Endodermal cell (in vitro differentiated cells): ENCODE data around the gene NBL1. TPM values are rescaled to one million over a fixed set of nuclear protein-coding genes. Genes with fewer than 3 reads are reported as not detected.

Source experiments
- DNase-seq: peaks from one replicate; pipeline ENCODE4 v3.0.0-alpha.2; 2017
- H3K27ac ChIP-seq: 2 replicates; pipeline ENCODE4 v1.5.1; 2013; ENCODE audit warnings: mild to moderate bottlenecking, low read depth, low read length, moderate library complexity
- H3K27me3 ChIP-seq: 2 replicates; pipeline ENCODE4 v1.6.1; 2013; ENCODE audit warnings: mild to moderate bottlenecking, low read length, moderate library complexity; ENCODE audit not compliant: insufficient read depth, control insufficient read depth, poor library complexity, severe bottlenecking
- H3K36me3 ChIP-seq: 2 replicates; pipeline ENCODE4 v1.7.0; 2013; ENCODE audit warnings: mild to moderate bottlenecking, low read length, moderate library complexity; ENCODE audit not compliant: control insufficient read depth, insufficient read depth
- H3K4me1 ChIP-seq: one replicate; pipeline ENCODE4 v1.7.0; 2013; ENCODE audit warnings: low read length; ENCODE audit not compliant: control insufficient read depth, insufficient read depth
- H3K4me3 ChIP-seq: 2 replicates; pipeline ENCODE4 v1.5.1; 2013; ENCODE audit warnings: mild to moderate bottlenecking, low read length, moderate library complexity
- H3K9ac ChIP-seq: 2 replicates; pipeline ENCODE4 v1.6.1; 2013; ENCODE audit warnings: mild to moderate bottlenecking, low read length, moderate library complexity; ENCODE audit not compliant: poor library complexity, severe bottlenecking; ENCODE audit errors: extremely low read depth
- H3K9me3 ChIP-seq: 2 replicates; pipeline ENCODE4 v1.6.1; 2013; ENCODE audit warnings: mild to moderate bottlenecking, low read length, moderate library complexity; ENCODE audit not compliant: control insufficient read depth
- H3K27ac Mint-ChIP-seq: 2 replicates; pipeline ENCODE4 v1.8.0; 2020; ENCODE audit warnings: mixed read lengths
- H3K27me3 Mint-ChIP-seq: 2 replicates; pipeline ENCODE4 v1.8.0; 2021; ENCODE audit warnings: mild to moderate bottlenecking, mixed read lengths; ENCODE audit not compliant: insufficient read depth
- H3K36me3 Mint-ChIP-seq: 2 replicates; pipeline ENCODE4 v1.8.0; 2020; ENCODE audit warnings: low read depth, mixed read lengths
- H3K4me1 Mint-ChIP-seq: 2 replicates; pipeline ENCODE4 v1.8.0; 2020; ENCODE audit warnings: mixed read lengths
- H3K4me3 Mint-ChIP-seq: 2 replicates; pipeline ENCODE4 v1.8.0; 2020; ENCODE audit warnings: mild to moderate bottlenecking, moderate library complexity, mixed read lengths
- H3K9me3 Mint-ChIP-seq: 2 replicates; pipeline ENCODE4 v1.8.0; 2020; ENCODE audit warnings: mild to moderate bottlenecking, mixed read lengths
- WGBS, 2 experiments: methylation state at CpG; one replicate each; pipeline versions ENCODE4 v1.1.5 to v1.1.7; 2013; ENCODE audit warnings: missing lambda C conversion rate in 2 of 2, mixed read lengths in 1 of 2; ENCODE audit not compliant: insufficient coverage in 1 of 2, insufficient read length in 1 of 2; 5-methylcytosine and 5-hydroxymethylcytosine counted together
- total RNA-seq, 2 donors: library from RNA; stranded (reverse); fragmentation: NEBNext Ultra II Directional in 1 of 2; extraction: Animal tissue kit (Norgen Biotek cat#: 25700) in 1 of 2; gene quantifications; 2 replicates in 1 of 2; 3 replicates in 1 of 2; pipeline ENCODE4 v1.2.1, GENCODE V29; 2021
- TF ChIP-seq, protein P1 (sequence below): fragments of 200-600 bp; sonication (generic); conservative IDR thresholded peaks from 2 replicates; pipeline ENCODE4 v1.5.0; 2021; ENCODE audit warnings: antibody characterized with exemption, mild to moderate bottlenecking

NBL1 gene
- total RNA-seq, 2 donors from 2014 or later: 13.7 to 32.4 TPM

DNA sequence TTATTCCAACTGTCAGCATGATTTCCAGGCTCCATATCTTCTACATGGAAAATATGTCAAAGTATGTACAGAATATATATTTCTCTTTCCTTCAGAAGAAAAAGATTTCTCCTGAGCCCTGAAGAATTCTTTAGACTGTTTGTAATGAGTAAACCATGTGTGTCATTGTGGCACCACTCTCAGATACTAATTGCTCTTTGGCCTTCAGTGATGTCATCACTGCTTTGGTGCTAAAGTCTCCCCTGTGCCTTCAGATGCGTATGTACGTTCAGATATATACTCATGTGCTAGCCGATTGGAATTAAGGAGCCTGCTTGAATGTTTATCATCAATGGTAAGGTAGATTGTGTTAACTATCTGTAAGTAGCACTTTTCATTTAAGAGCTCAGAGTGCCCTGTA is 20.6 kb upstream of the NBL1 start:
- DNase-seq: no peak
- no peak overlapping the region for H3K4me3 Mint-ChIP-seq
- no peak overlapping the region for H3K9ac ChIP-seq
- no peak overlapping the region for H3K4me3 ChIP-seq
- no peak overlapping the region for H3K27ac ChIP-seq
- no peak overlapping the region for H3K27ac Mint-ChIP-seq
- H3K4me1 ChIP-seq: peaks cover 4% of the 10 kb centered on the region
- H3K27me3 ChIP-seq: no peaks in the 10 kb centered on the region
- H3K36me3 ChIP-seq: peaks cover 63% of the 10 kb centered on the region
- peaks cover 47% of the 10 kb centered on the region for H3K36me3 Mint-ChIP-seq
- TF ChIP-seq, protein P1, sequence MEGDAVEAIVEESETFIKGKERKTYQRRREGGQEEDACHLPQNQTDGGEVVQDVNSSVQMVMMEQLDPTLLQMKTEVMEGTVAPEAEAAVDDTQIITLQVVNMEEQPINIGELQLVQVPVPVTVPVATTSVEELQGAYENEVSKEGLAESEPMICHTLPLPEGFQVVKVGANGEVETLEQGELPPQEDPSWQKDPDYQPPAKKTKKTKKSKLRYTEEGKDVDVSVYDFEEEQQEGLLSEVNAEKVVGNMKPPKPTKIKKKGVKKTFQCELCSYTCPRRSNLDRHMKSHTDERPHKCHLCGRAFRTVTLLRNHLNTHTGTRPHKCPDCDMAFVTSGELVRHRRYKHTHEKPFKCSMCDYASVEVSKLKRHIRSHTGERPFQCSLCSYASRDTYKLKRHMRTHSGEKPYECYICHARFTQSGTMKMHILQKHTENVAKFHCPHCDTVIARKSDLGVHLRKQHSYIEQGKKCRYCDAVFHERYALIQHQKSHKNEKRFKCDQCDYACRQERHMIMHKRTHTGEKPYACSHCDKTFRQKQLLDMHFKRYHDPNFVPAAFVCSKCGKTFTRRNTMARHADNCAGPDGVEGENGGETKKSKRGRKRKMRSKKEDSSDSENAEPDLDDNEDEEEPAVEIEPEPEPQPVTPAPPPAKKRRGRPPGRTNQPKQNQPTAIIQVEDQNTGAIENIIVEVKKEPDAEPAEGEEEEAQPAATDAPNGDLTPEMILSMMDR: no peak
- peaks cover 26% of the 10 kb centered on the region for H3K4me1 Mint-ChIP-seq
- no peaks in the 10 kb centered on the region for H3K27me3 Mint-ChIP-seq
- 86% methylated on average over 3 of the region's 3 CpGs; no CpG with 5 or more reads in 1 of the 2 experiments for WGBS, 2 experiments
- no peaks in the 10 kb centered on the region for H3K9me3 Mint-ChIP-seq
- H3K9me3 ChIP-seq: peaks cover 5% of the 10 kb centered on the region

DNA sequence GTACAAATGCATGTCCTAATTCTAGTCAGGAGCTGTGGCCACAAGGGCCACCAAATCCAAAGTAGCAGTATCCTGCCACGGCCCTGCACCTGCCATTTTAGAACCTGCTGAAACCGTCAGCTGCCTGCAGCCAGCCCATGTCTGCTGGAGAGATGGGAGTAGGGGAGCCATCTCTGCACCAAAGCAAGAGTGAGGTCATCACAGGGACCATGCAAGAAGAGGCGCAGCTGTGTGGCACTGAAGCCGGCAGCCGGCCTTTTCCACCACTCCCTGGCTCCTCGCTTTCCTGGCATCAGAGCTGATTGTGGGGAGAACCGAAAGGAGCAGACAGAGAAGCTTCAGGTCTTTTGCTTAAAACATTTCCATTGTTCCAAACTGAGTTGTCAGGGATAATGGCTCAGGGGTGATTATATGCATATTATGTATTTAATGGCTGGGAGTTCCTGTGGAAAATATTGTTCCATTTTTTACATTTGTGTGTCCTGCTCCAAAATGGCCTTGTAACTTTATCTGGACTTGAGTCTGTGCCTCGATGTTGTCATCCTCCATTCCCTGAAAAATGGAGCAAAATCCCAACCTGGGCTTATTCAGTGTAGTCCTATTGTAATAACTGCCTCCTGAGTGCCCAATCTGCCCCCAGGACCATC is 18.7 kb upstream of the NBL1 start:
- Mint-ChIP-seq H3K4me1 (peaks cover 16% of the 10 kb centered on the region), H3K4me3 (no peak overlapping the region), H3K27ac (no peak overlapping the region), H3K36me3 (peaks cover 53% of the 10 kb centered on the region), H3K27me3 (no peaks in the 10 kb centered on the region), H3K9me3 (no peaks in the 10 kb centered on the region)
- H3K9me3 ChIP-seq: peaks cover 5% of the 10 kb centered on the region
- TF ChIP-seq, protein P1: no peak
- no peaks in the 10 kb centered on the region for H3K4me1 ChIP-seq
- peaks cover 59% of the 10 kb centered on the region for H3K36me3 ChIP-seq
- H3K27ac ChIP-seq: no peak overlapping the region
- H3K4me3 ChIP-seq: no peak overlapping the region
- H3K27me3 ChIP-seq: no peaks in the 10 kb centered on the region
- DNase-seq: no peak
- H3K9ac ChIP-seq: no peak overlapping the region
- 95 to 96% methylated on average over 7 to 8 of the region's 8 CpGs for WGBS, 2 experiments

DNA sequence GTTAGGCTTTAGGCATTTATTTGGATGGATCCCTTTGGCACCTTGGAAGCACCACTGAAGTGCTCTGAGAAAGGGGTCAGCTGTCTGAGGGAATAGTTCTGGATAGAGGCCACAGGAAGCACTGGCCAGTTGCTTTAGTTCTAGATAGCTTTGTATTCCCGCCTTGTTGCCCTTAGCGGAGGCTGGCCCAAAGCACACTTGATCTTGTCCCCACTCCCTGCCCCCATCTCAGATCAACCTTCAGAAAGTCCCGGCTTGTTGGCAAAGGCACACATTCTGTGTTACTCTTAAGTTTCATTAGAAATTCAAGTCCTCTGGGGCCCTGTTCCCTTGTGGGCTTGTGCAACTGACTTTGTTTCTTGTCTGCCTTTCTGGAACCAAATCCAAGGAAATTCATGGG is 15.2 kb upstream of the NBL1 start:
- Histone ChIP-seq H3K36me3 (peaks cover 41% of the 10 kb centered on the region), H3K4me1 (no peaks in the 10 kb centered on the region), H3K9ac (no peak overlapping the region), H3K4me3 (no peak overlapping the region), H3K27ac (no peak overlapping the region), H3K9me3 (peaks cover 5% of the 10 kb centered on the region), H3K27me3 (no peaks in the 10 kb centered on the region)
- TF ChIP-seq, protein P1: no peak
- Mint-ChIP-seq H3K27me3 (no peaks in the 10 kb centered on the region), H3K4me1 (peaks cover 16% of the 10 kb centered on the region), H3K9me3 (no peaks in the 10 kb centered on the region), H3K4me3 (no peak overlapping the region), H3K27ac (no peak overlapping the region), H3K36me3 (peaks cover 40% of the 10 kb centered on the region)
- no peak for DNase-seq
- WGBS, 2 experiments: 84 to 94% methylated on average over 3 of the region's 3 CpGs
